Stimulated activated CD8-positive, alpha-beta memory T cell treated with anti-CD3 and anti-CD28 coated beads, Interleukin-15, amount 100 ng/mL, for 48 hours (primary cell): ENCODE measurements around the gene ELK3.

Experiments
- DNase-seq, 2 donors: peaks; one replicate each; pipeline ENCODE4 v3.0.0-alpha.2; 2020; ENCODE audit warnings: low read depth in 2 of 2

ELK3 gene

DNA sequence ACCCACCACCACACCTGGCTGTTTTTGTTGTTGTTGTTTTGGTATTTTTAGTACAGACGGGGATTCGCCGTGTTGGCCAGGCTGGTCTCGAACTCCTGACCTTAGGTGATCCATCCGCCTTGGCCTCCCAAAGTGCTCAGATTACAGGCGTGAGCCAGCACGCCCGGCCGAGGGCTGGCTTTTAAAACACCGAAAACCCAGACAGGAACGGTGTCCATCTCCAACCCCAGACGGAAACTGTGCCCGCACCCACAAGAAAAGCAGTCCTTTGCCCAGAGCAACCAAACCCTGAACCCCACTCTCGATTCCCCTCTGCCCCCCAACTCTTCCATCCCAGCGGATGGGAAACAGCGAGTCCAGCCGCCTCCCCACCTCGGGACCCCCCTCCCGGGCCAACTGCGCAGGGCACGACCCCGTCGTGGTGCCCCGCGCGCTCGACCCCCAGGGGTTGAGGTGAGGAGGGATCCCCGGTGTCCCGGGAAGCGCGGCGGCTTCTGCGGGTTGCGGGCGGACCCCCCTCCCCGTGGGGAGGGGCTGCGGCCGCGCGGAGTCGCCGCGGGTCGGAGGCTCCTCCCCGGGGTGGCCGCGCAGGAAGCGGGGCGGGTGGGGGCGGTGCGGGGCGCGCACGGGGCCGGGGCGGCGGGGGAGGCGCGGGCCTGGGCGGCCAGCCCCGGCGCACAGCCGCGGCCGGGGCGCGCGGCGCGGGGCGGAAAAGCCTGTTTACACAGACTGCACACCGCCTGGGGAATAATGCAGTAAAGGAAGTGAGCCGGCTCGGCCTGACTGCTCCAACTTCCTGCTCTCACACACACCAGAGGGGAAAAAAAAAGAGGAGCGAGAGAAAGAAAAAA is at the start of gene ELK3:
TSS of gene ELK3 (plus strand) at position 651 of the 851 bp plus-strand sequence.
- DNase-seq, result peak in 1 of 2 donors; percentile 42

DNA sequence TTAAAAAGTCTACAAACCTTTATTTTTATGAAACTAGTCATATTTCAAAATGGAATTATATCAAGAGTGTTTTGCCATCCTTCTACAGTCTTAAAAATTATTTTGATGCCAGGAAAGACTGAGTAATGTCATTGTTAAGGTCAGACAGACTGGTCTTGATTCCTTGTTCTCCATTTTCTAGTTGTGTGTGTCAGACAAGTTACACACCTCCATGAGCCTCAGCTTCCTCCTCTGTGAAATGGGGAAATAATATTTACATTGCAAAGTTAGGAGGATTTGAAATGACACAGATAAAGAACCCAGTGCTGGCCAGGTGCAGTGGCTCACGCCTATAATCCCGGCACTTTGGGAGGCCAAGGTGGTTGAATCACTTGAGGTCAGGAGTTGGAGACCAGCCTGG is 47.4 kb upstream of the ELK3 start:
- DNase-seq, result no peak

DNA sequence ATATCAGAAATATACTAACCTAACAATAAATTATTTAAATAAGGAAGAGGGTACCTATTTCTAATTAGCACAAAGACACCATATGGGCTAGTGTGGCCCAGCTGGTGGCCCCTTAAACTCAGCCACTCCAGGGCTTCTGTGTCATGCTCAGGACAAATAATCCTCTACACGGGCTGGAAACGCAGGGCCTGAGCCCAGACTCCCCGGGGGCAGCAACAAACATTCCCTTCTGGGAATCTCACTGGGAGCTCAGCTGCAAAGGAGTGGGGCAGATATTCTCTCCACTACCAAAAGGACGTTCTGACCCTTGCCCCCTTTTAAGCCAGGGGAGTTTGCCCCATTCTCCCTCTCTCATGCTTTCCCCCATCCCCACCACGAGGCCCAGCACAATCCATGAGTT is 43.7 kb upstream of the ELK3 start:
- DNase-seq, result no peak

DNA sequence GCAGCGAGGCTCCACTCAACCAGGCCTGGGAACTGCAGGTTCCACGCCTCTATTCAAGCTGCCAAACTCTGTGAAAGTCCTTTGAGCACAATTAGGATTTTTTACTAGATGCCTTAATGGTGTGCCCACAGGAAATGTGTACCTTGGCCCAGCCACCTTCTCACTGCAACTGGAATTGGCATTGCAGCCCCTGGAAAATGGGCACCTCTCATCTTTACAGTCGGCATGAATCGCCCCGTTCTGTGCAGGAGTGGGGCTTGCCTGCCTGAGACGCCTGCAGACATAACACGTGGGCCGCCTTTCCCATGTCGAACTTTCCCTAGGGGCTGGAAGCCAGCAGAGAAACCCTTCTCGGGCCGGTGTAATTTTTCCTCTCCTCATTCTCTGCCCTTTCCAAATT is 42.0 kb upstream of the ELK3 start:
- DNase-seq, result no peak

DNA sequence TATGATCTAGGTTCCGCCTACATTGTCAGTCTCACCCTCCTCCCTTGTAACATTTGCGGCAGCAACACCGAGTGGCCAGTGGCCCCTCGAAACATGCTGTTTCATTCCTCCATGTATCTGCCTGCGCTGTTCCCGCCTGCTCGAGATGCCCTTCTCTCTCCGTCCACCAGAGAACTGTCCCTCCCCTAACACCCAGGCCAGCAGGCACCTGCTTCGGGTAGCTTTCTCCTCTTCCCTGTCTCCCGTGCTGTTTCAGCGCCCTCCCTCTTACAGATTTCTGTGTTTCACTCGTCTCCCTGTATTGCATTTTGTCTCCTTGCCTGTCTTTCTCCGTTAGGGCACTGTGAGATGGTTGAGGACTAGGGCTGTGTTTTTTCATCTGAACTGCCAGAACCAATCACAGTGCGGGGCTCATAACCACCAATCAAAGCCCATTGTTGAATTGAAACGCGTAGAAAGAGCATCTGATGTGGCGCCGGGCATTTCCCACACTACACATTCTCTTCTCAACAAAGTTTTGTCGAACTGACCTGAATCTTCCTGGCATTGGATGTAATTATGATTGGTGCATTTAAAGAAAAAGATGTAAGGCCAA is 40.9 kb upstream of the ELK3 start:
- no peak for DNase-seq

DNA sequence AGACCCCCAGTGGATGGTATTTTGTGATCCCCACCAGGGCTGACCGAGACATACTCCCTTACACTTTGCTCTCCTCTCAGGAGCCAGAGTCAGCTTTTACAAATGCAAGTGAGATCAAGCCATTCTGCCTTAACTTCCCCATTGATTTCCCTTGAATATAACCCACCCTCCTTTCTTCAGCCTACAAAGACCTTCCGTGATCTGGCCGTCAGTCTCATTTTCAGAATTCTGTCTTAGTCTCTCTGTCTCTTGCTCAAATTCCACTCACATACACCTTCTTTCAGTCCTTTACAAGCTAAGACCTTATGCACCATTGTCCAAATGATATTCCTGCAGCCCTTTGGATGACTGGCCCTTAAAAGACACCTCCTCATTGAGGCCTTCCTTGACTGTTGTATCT is 39.0 kb upstream of the ELK3 start:
- no peak for DNase-seq

DNA sequence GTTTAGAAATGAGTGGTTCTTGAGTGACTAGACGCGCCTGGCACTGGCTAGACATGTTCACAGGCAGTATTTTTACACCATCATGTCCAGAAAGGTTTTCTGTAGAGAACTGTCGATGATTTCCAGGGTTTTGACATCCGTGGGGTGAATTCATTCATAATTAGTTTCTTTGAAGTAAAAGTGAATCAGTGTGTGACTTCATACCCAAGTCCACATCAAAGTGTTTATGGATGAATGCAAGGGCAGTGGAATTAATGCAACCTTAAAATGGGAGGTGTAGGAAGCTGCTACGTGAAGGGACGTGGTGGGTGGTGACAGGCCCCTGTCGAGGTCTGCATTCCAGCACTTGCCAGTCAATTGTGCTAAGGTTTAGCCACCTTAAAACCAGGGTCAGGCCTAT is 38.4 kb upstream of the ELK3 start:
- no peak for DNase-seq

DNA sequence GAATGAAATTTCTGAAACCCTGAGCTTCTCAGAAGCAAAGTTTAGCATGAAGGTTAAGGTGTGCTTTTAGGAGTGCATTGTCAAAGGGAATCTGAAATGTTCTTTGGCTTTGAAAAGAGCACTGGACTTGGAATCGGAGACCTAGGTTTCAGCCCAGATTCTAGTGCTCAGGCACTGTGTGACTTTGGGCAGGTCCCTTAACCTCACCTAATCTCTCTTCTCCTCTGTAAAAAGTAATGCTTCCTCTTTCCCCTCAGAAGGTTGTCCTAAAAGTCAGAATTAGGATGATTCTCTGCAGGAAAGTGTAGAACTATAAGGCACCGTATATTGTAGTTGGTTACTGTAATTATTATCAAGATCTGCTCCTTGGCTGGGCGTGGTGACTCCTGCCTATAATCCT is 38.0 kb upstream of the ELK3 start:
- DNase-seq, result no peak

DNA sequence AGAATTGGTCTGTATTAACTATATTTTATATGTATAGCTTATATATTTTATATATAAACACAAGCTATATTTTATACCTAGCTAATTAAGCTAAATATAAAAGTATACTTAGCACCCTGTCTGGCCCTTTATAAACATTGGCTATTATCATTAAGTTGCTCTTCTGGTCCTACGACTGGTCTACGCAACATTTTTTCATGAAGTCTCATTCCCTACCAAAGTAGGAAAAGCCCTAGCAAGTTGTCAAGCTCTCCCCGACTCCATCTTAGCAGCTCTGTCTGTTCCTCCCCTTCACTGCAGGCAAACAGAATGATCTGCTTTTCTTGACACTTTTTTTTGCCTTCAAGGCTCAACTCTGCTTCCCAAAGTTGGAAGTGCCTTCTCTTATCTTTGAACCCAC is 36.7 kb upstream of the ELK3 start:
- no peak for DNase-seq

DNA sequence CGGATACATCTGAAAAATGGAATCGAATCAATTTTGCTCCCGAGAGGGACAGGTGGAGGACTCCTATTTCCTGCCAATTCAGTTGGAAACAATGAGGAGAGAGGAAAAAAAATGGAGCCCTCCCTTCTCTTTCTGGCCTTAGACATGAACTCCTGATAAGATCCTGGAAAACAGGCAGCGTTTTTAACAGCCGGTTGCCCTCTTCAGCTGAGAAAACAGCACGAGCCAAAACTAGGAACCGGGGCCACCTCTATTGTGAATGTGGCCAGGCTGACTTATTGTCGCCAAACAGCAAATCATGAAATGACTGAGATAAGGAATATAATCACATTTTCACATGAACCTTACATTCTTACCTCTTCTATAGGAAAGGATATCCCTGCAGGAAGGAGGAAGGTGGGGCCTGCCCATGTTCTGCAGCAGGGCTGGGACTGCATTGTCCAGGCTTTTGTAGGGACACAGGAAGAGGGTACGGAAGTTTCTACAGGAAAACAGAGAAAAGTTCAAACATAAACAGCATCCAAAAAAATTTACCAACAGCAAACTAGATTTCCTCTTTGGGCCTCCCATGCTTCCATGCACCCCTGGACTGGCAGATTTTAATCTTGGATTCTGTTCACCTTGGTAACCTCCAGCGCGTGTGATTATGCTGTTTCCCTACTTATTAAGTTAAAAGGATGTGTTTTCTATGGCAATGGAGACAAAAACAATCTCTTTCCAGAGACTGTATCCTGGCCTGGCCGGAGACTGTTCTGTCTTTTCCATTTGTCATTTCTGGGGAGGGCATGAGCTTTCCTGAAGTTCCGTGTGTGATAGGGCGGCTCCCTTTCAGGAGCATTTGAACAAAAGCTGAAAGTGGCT is 29.0 kb upstream of the ELK3 start:
- no peak for DNase-seq

DNA sequence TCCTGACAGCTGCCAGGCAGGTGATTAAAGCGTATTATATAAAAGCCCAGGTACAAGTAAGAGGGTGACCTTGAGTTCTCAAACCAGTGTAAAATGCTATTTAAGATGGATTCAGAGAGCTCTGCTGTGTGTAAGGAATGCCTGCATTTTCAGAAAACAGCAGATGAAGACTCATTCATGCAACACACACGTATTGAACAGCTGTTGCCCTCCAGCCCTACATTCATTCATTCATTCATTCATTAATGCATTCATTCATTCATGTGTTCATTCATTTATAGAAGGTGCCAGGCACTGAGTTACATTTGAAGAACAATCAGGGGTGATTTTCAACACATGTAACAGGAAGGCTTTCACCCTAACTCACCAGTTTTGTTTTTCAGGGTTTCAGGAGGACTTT is 27.4 kb upstream of the ELK3 start:
- no peak for DNase-seq

DNA sequence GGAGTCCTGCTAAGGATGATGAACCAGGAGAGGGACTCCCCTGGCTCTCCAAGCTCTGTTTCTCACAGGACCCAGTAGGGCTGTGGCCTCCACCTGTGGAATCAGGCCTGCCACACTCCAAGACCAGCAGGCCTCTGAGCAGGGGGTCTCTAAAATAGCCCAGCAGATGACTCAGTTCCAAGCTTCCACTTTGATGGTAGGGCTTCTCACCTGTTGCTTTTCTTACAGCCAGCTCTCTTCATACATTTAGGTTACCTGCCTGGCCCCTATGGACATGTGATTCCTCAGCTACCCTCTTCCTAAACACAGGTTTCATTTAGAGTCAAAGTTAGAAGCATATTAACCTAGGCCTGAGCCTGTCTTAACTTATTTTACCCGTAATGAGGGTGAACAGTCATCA is 26.7 kb upstream of the ELK3 start:
- no peak for DNase-seq

DNA sequence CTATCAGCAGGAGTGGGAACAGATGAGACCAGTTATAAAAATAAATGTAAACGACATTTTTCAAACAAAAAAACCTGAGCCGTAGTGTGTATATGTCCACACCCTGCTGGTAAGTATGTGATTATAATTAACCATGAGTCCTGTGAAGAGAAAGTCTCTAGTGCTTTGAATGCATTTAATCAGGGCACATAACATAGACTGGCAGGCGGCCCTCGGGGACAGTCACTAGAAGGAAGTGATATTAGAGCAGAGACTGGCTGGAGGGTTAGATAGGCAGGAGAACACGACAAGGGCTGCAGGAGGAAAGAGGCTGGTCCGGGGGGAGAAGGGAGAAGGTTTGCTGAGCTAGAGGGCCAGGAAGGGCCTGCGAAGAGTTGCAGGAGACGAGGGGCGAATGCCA is 23.8 kb upstream of the ELK3 start:
- no peak for DNase-seq

DNA sequence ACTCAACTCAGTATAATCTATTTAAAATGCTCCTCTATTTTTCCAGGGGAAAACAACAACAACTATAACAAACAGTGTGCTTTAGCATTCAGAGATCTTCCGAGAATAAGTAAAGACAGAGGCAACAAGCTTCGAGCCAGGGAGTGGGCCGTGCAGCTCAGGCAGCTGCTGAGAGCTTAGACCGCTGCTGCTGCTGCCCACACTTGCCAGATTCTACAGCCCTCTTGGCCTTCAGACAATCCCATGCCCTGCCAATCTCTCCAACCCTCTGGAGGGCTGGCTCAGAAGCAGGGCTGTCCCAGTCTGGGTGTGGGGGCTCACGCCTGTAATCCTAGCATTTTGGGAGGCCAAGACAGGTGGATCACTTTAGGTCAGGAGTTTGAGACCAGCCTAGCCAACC is 23.4 kb upstream of the ELK3 start:
- no peak for DNase-seq

DNA sequence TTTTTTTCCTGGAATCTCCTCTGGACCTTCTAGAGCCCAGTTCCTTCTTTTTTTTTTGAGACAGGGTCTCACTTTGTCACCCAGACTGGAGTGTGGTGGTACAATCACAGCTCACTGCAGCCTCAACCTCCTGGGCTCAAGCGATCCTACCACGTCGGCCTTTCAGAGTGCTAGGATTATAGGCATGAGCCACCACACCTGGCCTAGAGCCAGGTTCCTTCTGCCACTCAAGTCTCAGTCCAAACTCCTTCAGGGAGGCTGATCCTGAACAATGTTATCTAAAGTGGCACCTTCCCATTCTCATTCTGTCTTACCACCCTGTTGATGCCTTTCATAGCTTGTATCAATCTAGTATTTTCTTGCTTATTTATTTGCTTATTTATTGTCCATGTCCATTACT is 22.3 kb upstream of the ELK3 start:
- no peak for DNase-seq

DNA sequence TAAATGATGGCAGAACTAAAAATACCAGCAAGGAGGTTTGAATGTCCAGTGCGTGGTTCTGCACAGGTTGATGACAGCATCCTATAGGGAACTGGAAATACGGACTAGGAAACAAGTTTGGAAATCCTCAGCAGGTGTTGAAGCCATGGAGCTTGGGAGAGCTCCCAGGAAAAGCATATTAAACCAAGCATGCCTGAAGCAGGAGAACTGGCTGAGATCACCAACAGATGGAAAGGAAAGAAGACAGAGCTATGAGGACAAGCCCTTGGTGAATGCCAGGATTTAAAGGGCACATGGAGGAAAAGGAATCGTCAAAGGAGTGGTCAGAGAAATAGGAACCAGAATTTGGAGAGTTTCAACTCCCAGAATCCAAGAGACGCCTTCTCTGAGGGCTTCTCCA is 21.2 kb upstream of the ELK3 start:
- DNase-seq, result no peak

DNA sequence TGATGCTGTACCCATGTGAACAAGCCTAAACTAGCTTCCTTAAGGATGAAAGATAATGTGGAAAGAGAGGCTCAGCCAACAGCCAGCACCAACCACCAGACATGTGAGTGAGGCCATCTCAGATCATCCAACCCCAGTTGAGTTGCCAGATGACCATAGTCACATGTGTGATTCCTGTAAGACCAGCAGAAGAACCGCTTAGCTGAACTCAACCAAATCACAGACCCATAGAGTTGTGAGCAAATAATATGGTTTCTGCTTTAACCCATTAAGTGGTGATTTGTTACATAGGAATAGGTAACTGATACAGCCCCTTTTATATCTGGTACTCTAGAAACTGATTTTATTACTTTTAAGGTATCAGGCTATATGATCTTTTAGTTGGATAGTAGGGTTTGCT is 17.6 kb upstream of the ELK3 start:
- no peak for DNase-seq

DNA sequence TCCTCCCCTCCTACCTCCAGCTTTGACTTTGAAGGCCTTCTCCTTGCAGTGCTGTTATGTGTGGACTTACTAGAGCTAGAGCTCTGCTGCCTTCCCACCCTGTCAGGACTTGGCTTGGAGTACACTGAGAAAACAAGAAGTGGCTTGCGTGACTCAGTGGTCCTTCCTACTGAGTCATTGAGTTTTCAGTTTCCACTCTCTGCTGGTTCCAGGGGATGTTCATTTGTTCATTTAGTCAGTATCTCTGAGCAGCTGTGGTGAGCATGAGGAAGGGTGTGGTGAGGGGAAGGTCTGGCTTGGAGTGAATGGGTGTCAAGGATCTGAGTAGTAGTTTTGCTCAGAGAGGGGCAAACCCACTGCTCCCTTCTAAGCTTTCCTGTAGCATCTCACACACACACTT is 17.2 kb upstream of the ELK3 start:
- peak; percentile 68 to 71 for DNase-seq

DNA sequence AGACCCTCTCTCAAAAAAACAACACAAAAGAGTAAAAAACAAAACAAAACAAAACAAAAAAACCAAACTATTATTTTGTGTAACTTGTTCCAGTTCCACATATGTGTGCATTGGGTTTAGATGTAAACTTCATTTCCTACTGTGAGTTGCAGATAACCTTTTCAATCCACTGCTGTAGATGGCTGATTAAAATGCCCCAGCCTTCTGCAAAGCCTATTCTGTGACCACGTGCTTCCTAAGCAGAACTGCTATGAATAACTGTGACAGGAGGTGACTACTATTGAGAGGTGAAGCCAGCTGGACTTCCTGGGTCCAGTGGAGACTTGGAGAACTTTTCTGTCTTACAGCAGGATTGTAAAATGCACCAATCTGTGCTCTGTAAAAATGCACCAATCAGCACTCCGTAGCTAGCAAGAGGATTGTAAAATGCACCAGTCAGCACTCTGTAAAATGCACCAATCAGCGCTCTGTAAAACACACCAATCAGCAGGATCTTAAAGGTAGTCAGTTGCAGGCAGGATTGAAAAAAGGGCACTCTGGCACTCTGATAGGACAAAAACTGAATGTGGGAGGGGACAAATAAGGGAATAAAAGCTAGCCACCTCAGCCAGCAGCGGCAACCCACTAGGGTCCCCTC is 10.3 kb upstream of the ELK3 start:
- DNase-seq, result no peak

DNA sequence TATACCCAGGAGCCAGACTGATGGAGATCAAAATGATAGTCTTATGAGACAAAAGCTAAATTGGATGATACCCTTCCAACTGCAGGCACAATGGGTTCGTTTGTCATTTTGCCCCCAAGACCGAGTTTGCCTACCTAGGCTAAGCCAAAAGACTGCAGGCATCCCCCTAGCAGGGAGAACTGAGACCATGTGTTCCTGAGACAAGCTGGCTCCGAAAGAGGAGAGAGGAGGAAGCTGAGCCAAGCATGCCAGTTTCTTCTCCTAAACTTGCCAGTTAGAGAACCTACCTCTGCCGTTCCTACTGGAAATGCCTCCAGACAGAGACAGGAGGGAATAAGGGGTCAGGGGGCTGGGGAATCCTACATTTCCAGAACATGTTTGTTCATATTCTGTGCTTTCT is 8.3 kb upstream of the ELK3 start:
- no peak for DNase-seq

DNA sequence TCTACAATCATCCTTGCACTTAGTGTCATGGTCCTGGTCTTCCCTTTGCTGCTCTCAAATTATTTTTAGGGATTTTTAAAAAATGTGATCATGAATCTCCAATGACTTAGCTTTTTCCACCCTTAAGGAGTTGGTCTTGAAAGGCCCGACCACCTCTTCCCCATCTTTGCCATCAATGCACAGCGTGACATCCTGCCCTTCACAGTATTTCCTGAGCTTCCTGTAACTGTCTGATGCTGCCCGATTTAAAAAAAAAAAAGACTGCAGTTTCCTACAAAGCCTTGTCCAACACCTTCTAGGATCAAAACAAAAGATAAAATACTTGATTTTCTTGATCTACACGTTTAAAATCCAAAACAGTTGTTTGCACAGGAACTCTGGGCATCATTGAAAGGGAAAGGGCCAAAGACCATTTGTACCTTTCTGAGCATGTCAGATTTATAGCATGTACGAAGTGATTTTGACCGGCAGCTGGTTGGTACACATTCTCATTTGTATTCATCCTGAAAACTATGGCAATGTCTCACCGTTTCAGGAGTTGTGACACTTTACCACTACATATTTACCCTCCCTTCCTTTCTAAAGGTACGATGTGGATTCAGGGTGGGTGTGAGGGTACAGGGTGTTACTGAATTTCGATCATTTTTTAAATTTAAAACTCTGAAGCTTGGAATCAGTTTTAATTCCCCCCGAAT is 7.4 kb upstream of the ELK3 start:
- no peak for DNase-seq

DNA sequence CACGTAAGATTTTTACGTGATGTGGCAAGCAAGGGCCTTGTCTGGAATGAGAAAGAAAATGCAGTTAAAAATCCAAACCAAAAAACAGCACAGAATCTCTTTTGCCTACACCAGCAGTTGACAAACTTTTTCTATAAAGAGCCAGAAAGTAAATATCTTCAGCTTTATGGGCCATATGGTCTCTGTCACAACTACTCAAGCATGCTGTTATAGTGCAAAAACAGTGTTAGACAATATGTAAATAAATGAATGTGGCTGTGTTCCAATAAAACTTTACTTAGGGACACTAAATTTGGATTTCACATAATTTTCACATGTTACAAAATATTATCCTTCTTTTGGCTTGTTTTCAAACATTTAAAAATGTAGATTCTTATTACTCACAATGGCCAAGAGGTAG is 6.2 kb upstream of the ELK3 start:
- DNase-seq, result no peak
